DMS 273 (cell line): ENCODE measurements around the gene DHRS3.
"Not testable (repeated sequence)": the region's sequence is repeated elsewhere in the genome, so short reads cannot be mapped to it uniquely, and the experiment has no call there.

Experiments
- DNase-seq: peaks from one replicate; lab custom pipeline; 2025; ENCODE audit not compliant: unreplicated experiment; lab: John Stamatoyannopoulos, UW

The DHRS3 gene, protein sequence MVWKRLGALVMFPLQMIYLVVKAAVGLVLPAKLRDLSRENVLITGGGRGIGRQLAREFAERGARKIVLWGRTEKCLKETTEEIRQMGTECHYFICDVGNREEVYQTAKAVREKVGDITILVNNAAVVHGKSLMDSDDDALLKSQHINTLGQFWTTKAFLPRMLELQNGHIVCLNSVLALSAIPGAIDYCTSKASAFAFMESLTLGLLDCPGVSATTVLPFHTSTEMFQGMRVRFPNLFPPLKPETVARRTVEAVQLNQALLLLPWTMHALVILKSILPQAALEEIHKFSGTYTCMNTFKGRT

GRCh38 chr1:12617901-12618660, at the start of gene DHRS3:
Gene DHRS3 (minus strand): TSS chr1:12618210. CDS start chr1:12617348, 862 bp downstream.
- peak; percentile 76 for DNase-seq

GRCh38 chr1:12666141-12666735, 48.2 kb upstream of the DHRS3 start:
- DNase-seq: no peak

- no peak for DNase-seq
Measured at GRCh38 chr1:12665511-12665910, 47.5 kb upstream of the DHRS3 start.

GRCh38 chr1:12662556-12662955, 44.5 kb upstream of the DHRS3 start:
- no peak for DNase-seq

- DNase-seq: no peak
Measured at GRCh38 chr1:12661606-12662219, 43.7 kb upstream of the DHRS3 start.

GRCh38 chr1:12658531-12659453, 40.8 kb upstream of the DHRS3 start:
- peak; percentile 93 for DNase-seq

DNA sequence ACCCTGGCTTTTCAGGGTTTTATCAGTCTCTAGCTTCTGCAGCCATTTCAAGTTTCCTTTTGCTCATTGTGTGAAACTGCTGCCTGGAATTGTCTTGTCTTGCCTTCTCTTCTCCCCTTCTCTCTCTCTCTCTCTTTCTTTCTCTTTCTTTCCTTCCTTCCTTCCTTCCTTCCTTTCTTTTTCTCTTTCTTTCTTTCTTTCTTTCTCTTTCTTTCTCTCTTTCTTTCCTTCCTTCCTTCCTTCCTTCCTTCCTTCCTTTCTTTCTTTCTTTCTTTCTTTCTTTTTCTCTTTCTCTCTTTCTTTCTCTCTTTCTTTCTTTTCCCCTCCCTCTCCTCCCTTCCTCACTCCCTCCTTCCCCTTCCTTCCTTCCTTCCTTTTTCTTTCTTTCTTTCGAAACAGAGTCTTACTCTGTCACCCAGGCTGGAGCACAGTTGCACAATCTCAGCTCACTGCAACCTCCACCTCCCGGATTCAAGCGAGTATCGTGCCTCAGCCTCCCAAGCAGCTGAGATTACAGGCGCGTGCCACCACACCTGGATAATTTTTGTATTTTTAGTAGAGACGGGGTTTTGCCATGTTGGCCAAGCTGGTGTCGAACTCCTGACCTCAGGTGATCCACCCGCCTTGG, 40.0 kb upstream of the DHRS3 start:
- DNase-seq: not testable (repeated sequence)

- no peak for DNase-seq
Measured at GRCh38 chr1:12657060-12657884, 39.3 kb upstream of the DHRS3 start.

GRCh38 chr1:12656575-12656974, 38.6 kb upstream of the DHRS3 start:
- no peak for DNase-seq

DNA sequence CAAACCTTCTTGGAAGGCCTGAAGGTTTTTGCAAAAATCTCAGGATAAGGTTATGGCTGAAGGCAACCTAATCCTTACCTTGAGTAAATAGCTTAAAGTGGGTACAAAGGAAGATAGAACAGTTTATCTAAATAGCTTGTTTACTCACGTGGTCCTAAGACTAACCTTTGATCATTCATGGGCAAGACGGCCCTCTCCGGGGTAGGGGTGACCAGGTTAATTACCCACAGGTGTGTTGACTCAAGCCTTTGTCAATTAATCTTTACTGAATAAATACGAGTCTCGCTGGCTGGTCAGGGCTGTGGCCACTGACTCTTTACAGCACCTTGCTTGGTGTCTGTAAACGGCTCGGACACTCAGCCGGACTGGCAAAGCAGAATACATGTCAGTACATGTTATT, 36.6 kb upstream of the DHRS3 start:
- DNase-seq: no peak

DNA sequence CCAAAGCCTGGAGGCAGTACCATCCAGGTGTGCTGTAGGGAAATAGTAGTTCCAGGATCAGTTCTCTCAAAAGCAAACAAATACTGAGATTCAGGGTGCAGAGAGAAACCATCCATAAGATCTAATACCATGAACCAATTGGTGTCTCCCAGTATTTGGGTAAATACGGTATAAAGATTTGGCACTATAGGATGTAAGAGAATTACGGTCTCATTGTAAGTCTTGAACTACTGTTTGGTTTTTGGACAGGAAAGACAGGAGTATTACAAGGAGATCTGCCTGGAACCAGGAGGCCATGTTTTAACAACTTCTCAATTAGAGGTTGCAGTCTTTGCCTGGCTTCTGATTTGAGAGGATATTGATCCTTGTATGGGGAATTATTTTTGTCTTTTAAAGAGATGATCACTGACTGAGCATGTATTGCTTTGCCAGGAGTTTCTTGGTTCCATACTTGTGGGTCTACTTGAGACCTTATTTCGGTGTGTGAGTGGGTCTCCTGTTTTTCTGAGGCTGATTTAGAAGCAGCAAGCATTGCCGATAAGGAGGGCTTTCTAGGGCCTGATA, 36.1 kb upstream of the DHRS3 start:
- DNase-seq: peak; percentile 8

DNA sequence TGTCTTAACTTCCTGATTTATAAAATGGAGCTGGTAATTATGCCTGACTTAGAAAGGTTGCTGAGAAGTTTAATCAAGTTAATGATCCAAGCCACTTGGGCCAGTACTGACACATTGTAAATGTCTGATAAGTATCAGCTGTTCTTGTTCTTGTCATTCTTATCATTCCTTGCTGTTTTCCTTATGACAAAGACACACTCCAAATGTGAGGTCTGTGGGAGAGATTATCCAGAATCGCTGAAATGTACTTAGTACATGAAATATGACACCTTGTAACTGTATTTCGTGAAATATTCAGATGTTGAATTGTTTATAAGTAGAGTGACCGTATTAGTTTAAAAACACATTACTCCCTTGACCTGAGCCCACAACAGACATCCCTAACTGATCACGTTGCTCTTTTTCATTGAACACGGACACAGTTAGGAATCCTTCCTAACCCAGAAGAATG, 32.0 kb upstream of the DHRS3 start:
- no peak for DNase-seq

DNA sequence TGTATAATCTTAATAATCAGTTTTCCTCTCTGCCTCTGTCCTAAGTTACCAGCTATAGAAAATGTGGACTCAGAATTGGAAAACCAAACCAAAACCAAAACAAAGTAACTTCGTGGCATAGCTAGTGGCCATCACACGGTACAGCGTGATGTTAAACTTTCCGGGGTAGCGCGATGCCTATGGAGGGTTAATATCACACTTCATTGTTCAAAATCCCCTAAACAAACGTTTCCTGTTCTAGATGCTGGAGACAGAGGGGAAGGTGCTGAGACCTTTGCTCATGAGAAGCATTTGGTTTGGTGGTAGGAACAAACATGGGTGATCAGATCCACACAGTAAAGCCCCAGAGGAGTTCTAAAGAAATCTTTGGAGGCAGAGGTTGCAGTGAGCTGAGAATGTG, 30.7 kb upstream of the DHRS3 start:
- DNase-seq: no peak

- DNase-seq: not testable (repeated sequence)
Measured at GRCh38 chr1:12645401-12645800, 27.4 kb upstream of the DHRS3 start.

- no peak for DNase-seq
Measured at GRCh38 chr1:12644829-12645228, 26.8 kb upstream of the DHRS3 start.

DNA sequence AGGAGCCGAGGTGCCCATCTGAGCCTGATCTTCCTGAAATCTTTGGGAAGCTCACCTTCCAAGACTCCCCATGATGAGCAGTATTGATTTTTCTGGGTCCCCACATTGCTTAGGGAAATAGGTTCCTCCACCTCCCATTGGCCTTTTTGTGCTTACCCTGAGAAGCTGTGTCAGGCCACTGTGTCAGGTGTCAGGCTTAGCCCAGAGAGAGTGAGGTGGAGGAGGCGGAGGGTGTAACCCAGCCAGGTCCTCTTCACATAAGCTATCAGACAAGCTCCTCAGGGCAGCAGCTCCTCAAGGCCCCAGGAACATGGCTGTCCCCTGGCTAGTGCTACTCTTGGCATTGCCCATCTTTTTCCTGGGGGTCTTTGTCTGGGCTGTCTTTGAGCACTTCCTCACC, 26.2 kb upstream of the DHRS3 start:
- DNase-seq: no peak

DNA sequence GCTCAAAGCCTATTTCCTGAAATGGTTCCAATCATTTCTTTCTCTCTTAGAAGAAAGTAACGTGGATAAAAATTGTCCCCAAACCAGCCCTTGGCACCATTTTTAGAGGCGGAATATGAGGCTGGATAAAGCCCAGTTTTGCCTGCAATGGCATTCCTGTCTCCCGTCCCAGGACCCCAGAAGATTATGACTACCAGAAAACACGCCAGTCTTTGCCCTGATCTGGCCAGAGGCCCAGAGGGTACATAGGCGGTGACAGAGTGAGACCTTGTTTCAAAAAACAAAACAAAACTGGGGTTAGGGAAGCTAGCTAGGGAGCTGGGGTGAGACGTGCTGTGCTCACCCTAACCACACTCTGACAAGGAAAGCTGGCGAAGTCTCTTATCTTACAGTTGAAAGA, 25.8 kb upstream of the DHRS3 start, which contains the start of gene AADACL4:
TSS of gene AADACL4 (plus strand) at position 301 of the 400 bp plus-strand sequence. CDS start 462 bp downstream, outside the sequence.
- DNase-seq: no peak

GRCh38 chr1:12643079-12643478, 25.1 kb upstream of the DHRS3 start:
- no peak for DNase-seq

GRCh38 chr1:12640958-12641272, 22.9 kb upstream of the DHRS3 start:
- DNase-seq: no peak
